IPS DF 19.7 (cell line): ENCODE data around the gene TCN1.

Source experiments
- DNase-seq: peaks from one replicate; pipeline ENCODE4 v3.0.0-alpha.2; 2013; ENCODE audit warnings: low read depth, low spot score

Gene TCN1

DNA sequence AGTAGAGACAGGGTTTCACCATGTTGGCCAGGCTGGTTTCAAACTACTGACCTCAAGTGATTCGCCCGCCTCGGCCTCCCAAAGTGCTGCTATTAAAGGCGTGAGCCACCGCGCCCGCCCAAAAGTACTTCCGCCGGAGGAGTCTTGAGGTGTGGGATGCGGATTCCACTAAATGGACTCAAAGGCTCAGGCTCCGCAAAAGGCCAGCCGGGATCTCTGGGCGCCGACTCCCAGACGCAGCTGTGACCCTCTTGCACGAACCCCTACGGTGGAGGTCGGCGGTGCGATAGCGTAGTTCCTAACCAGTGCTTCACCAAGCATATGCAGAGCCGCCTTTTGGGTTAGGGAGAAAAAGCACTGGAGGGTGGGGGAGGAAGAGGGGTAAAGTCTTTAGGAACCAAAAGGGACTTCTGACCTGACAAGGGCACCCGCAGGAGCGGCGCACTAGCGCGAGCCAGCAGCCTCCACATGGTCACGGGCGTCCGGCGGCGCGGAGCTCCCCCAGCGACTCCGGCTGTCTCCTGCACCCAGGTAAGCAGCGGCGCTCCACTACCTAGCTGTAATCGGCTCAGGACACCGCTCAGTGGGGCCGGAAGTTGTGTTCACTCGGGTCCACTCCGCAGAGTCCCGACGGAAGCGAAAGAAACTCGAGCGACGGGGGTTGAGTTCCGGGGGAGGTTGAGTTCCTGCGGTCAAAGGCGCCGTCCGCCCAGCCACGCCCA is 55.9 kb downstream of the TCN1 start, which contains the start of gene MRPL16:
Gene MRPL16 (minus strand): TSS at position 590 of the 722 bp plus-strand sequence. CDS start 120 bp downstream, at position 470.
- peak; percentile 71 for DNase-seq

GRCh38 chr11:59807047-59807610 is 59.2 kb downstream of the TCN1 start:
- no peak for DNase-seq

GRCh38 chr11:59804061-59804460 is 62.2 kb downstream of the TCN1 start:
- DNase-seq, result no peak
